ENCODE data around the gene RPS2.
A peak's percentile ranks its signal among the peaks of the same experiment; 100 is the strongest.

RPS2 gene

DNA sequence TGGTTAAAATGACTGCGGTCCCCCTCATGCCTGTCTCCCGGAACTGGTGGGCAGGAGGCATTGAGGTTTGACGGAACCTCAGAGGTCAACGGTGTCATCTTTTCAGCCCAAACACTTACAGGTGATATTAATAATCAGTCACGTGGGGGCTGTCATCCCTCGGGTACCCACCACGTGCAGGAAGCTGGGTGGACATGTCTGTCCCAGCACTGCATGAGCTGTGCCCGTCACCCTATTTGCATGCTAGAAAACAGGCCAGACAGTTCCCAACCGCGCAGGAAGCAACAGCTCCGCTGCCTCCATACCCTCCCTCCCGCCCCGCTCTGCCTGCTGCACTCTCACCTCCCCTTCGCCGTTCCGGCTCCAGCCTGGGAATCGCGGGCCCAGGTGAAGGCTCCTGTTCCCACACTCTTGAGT, 26.5 kb upstream of the RPS2 start:
- peak; percentile 93 for FAIRE-seq
- DNase-seq (ENCODE audit: insufficient read length, low spot score): no peak
- TF ChIP-seq POU2F2 (IDR thresholded peaks at IDR 0.05; ENCODE audit: low read depth, low read length) (peak; percentile 82), POLR2AphosphoS5 (IDR thresholded peaks at IDR 0.05; ENCODE audit: low read depth, low read length) (no peak)

DNA sequence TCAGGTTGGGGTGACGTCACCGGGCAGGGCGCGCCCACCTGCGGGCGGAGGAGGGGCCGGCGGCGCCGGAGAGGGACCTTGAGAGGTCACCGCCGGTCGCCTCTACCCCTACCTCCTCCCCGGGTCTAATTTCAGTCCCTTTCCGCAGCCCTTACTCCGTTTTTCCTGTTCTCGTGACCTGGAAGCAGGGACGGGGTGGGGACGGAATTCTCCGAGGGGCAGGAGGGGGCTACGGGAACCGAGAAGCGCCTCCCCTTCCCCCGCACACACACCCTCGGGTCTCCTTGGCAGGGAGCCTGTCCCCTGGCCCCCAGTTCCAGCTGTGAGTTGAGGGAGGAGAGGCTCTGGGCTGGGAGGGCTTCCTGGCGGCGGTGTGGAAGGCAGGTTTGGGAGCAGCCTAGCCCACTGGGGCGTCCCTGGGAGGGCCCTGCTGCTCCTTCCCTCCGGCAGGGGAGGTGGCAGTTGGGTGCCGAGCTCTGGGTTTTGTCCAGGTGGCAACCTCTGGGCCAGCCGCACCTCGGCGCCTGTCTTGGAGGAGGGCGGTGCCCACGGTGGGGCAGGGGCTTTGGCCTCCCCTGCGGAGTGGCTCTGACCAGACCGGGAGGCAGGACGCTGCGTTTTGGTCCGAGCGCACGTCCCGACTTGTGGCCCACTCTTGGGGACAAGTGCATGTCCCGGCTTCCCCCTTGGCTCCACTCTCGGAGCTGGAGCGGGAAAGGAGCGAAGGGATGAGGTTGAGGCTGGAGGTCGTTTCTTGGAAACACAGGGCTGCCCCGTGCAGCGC, 25.9 kb upstream of the RPS2 start:
- FAIRE-seq (peak; percentile 45), DNase-seq (ENCODE audit: insufficient read length, low spot score) (no peak)
- no peak for TF ChIP-seq TAF1 (IDR thresholded peaks at IDR 0.05; ENCODE audit: low read depth, low read length)
- TF ChIP-seq PAX5 (IDR thresholded peaks at IDR 0.05; ENCODE audit: insufficient read depth, low read length, severe bottlenecking): no peak
- TF ChIP-seq POLR2AphosphoS5 (IDR thresholded peaks at IDR 0.05; ENCODE audit: low read depth, low read length): no peak
- no peak for TF ChIP-seq POLR2A (IDR thresholded peaks at IDR 0.05; ENCODE audit: low read depth, low read length)
- no peak for TF ChIP-seq POU2F2 (IDR thresholded peaks at IDR 0.05; ENCODE audit: low read depth, low read length)
- TF ChIP-seq SPI1 (IDR thresholded peaks at IDR 0.05; ENCODE audit: low read depth, low read length): no peak

DNA sequence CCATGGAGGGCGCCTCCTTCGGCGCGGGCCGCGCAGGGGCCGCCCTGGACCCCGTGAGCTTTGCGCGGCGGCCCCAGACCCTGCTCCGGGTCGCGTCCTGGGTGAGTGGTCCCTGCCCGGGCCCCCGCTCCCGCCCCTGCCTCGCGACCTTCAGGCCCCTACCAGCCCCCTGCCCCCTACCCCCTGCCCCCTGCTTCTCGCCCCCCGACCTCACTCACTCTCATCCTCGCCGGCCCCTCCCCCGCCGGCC, 25.4 kb upstream of the RPS2 start:
- TF ChIP-seq SPI1 (IDR thresholded peaks at IDR 0.05; ENCODE audit: low read depth, low read length) (no peak), PAX5 (IDR thresholded peaks at IDR 0.05; ENCODE audit: insufficient read depth, low read length, severe bottlenecking) (no peak), POLR2A (IDR thresholded peaks at IDR 0.05; ENCODE audit: low read depth, low read length) (no peak), TAF1 (IDR thresholded peaks at IDR 0.05; ENCODE audit: low read depth, low read length) (no peak), POU2F2 (IDR thresholded peaks at IDR 0.05; ENCODE audit: low read depth, low read length) (no peak), POLR2AphosphoS5 (IDR thresholded peaks at IDR 0.05; ENCODE audit: low read depth, low read length) (no peak)
- FAIRE-seq: no peak

GRCh38 chr16:1989209-1990100, 24.8 kb upstream of the RPS2 start, which contains the start of gene SYNGR3:
TSS of gene SYNGR3 (plus strand) at chr16:1989970. CDS start at chr16:1990103, 133 bp downstream.
- no peak for FAIRE-seq
- no peak for DNase-seq (ENCODE audit: insufficient read length, low spot score)
- TF ChIP-seq POLR2AphosphoS5 (IDR thresholded peaks at IDR 0.05; ENCODE audit: low read depth, low read length) (no peak), PAX5 (IDR thresholded peaks at IDR 0.05; ENCODE audit: insufficient read depth, low read length, severe bottlenecking) (no peak), TAF1 (IDR thresholded peaks at IDR 0.05; ENCODE audit: low read depth, low read length) (no peak), POU2F2 (IDR thresholded peaks at IDR 0.05; ENCODE audit: low read depth, low read length) (no peak)

More for the DNA sequence above, 25.4 kb upstream of the RPS2 start:
- no peak for DNase-seq (ENCODE audit: insufficient read length, low spot score)

DNA sequence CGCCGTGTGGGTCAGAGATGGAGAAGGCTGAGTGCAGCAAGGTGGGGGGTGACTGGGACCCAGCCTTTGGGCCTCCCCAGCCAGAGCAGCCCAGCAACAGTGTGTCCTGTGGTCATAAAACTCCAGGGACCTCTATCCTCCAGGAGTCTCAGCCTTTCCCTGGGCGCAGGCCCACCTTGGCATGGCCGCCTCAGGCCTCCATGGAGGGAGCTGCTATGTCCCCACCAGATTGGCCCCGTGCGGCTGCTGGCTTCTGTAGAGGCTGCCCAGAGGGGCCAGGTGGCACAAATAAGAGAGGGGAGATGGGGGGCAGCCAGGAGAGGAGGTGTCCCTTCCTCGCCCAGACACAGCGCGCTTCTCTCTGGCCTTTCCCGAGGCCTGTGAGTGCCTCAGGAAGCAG, 22.6 kb upstream of the RPS2 start:
- FAIRE-seq (no peak), DNase-seq (ENCODE audit: insufficient read length, low spot score) (no peak)
- no peak for TF ChIP-seq POLR2A (IDR thresholded peaks at IDR 0.05; ENCODE audit: low read depth, low read length)
- no peak for TF ChIP-seq SPI1 (IDR thresholded peaks at IDR 0.05; ENCODE audit: low read depth, low read length)
- TF ChIP-seq PAX5 (IDR thresholded peaks at IDR 0.05; ENCODE audit: insufficient read depth, low read length, severe bottlenecking): no peak
- TF ChIP-seq POLR2AphosphoS5 (IDR thresholded peaks at IDR 0.05; ENCODE audit: low read depth, low read length): no peak
- TF ChIP-seq POU2F2 (IDR thresholded peaks at IDR 0.05; ENCODE audit: low read depth, low read length): no peak
- no peak for TF ChIP-seq TAF1 (IDR thresholded peaks at IDR 0.05; ENCODE audit: low read depth, low read length)

DNA sequence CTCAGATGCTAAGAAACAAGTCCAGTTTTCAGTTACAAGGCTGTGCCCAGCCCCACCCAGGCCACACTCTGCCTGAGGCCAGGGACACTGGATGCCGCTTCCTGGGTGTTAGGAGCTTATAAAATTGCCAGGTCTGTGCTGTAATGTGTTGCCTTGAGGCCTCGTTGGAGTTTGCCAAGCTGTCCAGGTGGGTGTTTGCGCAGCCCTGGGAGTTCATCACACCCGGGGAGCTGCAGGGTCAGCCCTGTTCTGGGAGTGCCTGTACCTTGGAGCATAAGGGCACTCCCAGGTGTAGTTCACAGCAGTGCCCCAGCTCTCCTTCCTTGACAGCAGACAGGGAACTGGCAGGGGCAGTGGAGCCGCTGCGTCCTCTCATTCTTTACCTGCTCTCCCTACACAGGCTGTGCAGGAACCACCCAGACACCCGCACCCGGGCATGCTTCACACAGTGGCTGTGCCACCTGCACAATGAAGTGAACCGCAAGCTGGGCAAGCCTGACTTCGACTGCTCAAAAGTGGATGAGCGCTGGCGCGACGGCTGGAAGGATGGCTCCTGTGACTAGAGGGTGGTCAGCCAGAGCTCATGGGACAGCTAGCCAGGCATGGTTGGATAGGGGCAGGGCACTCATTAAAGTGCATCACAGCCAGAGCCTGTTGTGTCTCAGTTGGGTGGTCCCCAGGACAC, 21.0 kb upstream of the RPS2 start:
- FAIRE-seq: no peak
- DNase-seq (ENCODE audit: insufficient read length, low spot score): no peak
- TF ChIP-seq POU2F2 (IDR thresholded peaks at IDR 0.05; ENCODE audit: low read depth, low read length): no peak

- DNase-seq (ENCODE audit: insufficient read length, low spot score): no peak
- FAIRE-seq: peak; percentile 51
Observed at GRCh38 chr16:1984347-1985225, 20.0 kb upstream of the RPS2 start.

DNA sequence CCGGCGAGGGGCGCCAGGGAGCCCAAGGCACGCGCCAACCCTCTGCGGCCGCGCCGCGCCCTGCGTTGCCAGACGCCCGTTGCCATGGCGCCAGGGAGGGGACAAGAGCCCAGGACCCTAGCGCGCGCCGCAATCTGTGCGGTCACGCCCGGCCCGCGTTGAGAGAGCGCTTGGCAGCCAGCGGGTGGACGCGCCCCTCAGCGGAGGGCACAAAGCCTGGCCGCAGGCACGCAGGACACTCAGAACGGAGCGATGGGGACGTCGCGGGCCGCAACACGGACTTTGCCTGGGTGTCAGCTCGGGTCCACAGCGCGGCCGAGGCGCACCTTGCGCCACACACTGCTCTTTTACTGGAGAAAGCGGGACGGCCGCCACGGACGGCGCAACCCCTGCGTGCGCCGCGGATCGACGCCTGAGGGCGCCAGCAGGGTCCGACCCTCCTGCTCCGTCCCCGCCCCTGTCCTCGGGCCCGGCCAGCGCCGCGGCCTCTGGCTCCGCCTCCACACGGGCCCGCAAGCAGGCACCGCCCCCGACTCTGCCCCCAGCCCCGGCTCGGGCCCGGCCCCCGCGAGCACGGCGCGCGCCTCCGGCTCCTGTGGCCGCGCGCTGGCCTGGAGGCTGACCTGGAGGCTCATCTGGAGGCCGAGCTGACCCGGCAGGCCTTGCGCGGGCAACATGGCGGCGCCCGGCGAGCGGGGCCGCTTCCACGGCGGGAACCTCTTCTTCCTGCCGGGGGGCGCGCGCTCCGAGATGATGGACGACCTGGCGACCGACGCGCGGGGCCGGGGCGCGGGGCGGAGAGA, 19.1 kb upstream of the RPS2 start, which contains the start of gene GFER:
Gene GFER (plus strand): TSS at position 650 of the 803 bp plus-strand sequence. CDS start 26 bp downstream, at position 676.
- no peak for TF ChIP-seq POU2F2 (IDR thresholded peaks at IDR 0.05; ENCODE audit: low read depth, low read length)
- TF ChIP-seq SPI1 (IDR thresholded peaks at IDR 0.05; ENCODE audit: low read depth, low read length): no peak
- TF ChIP-seq POLR2A (IDR thresholded peaks at IDR 0.05; ENCODE audit: low read depth, low read length): peak; percentile 68
- no peak for TF ChIP-seq PAX5 (IDR thresholded peaks at IDR 0.05; ENCODE audit: insufficient read depth, low read length, severe bottlenecking)
- no peak for TF ChIP-seq POLR2AphosphoS5 (IDR thresholded peaks at IDR 0.05; ENCODE audit: low read depth, low read length)
- peak; percentile 67 for TF ChIP-seq TAF1 (IDR thresholded peaks at IDR 0.05; ENCODE audit: low read depth, low read length)
- peak; percentile 94 for DNase-seq (ENCODE audit: insufficient read length, low spot score)
- peak; percentile 98 for FAIRE-seq

More at GRCh38 chr16:1984347-1985225, 20.0 kb upstream of the RPS2 start:
- TF ChIP-seq POU2F2 (IDR thresholded peaks at IDR 0.05; ENCODE audit: low read depth, low read length): no peak
- TF ChIP-seq SPI1 (IDR thresholded peaks at IDR 0.05; ENCODE audit: low read depth, low read length): no peak
- TF ChIP-seq POLR2A (IDR thresholded peaks at IDR 0.05; ENCODE audit: low read depth, low read length): no peak; the same call in none of the 2 replicates
- TF ChIP-seq PAX5 (IDR thresholded peaks at IDR 0.05; ENCODE audit: insufficient read depth, low read length, severe bottlenecking): no peak
- no peak for TF ChIP-seq POLR2AphosphoS5 (IDR thresholded peaks at IDR 0.05; ENCODE audit: low read depth, low read length)
- TF ChIP-seq TAF1 (IDR thresholded peaks at IDR 0.05; ENCODE audit: low read depth, low read length): no peak

All from GM12891 (cell line).